K562 (cell line): ENCODE results near the gene CAMP. TPM values are rescaled to one million over a fixed set of nuclear protein-coding genes. Genes with fewer than 3 reads are reported as not detected.

Experiments used
- ATAC-seq: fragments of 200-7000 bp; cut with Tn5 transposase; 3 replicates; pipeline ENCODE4 v1.9.1; 2020; ENCODE audit warnings: moderate library complexity
- BruUV-seq: library from RNA; stranded (reverse); fragments of 400-500 nt; replicated peaks from 2 replicates; lab custom pipeline; 2021; lab: Mats Ljungman, UMichigan
- CTCF ChIA-PET: fragments of 300-600 bp; formaldehyde crosslinking; extraction: SDS; loops from one replicate; lab custom pipeline; 2021; ENCODE audit warnings: low intra/inter-chr PET ratio; lab: Yijun Ruan, JAX
- POLR2A ChIA-PET: fragments of 300-600, 350-650 bp; sonication (Branson Sonifier 250); formaldehyde crosslinking; extraction: SDS; loops from one replicate; lab custom pipeline; 2021; ENCODE audit warnings: antibody characterized with exemption, inconsistent platforms; lab: Yijun Ruan, JAX
- DNase-seq, 4 experiments: peaks; one replicate each; pipeline versions ENCODE4 v3.0.0 to v3.0.0-alpha.2; 2011 to 2018; ENCODE audit warnings: low spot score in 3 of 4, mixed read lengths in 3 of 4; ENCODE audit errors: extremely low read depth in 1 of 4
- FAIRE-seq: peaks from 2 replicates; lab custom pipeline; 2011; peaks lifted over from hg19 to GRCh38; lab: Jason Lieb, UNC
- H2AFZ ChIP-seq: 2 replicates; pipeline ENCODE4 v1.6.0; 2011; ENCODE audit warnings: low read depth, low read length, control low read depth, inconsistent platforms
- H3K27ac ChIP-seq: fragments of 200-600 bp; 3 replicates; pipeline ENCODE4 v1.8.0; 2011; ENCODE audit warnings: low read depth, mild to moderate bottlenecking, control low read depth, inconsistent platforms, low read length, moderate library complexity, mixed read lengths; ENCODE audit errors: extremely low read depth
- H3K27me3 ChIP-seq, 2 experiments: fragments of 300-600 bp in 1 of 2; 2 replicates in 1 of 2; 3 replicates in 1 of 2; pipeline versions ENCODE4 v1.6.0 to v1.8.0; 2011; ENCODE audit warnings: inconsistent platforms in 2 of 2, low read length in 2 of 2, mild to moderate bottlenecking in 1 of 2, mixed read lengths in 1 of 2, moderate library complexity in 1 of 2; ENCODE audit not compliant: control insufficient read depth in 2 of 2, insufficient read depth in 2 of 2
- H3K36me3 ChIP-seq: fragments of 300-600 bp; 3 replicates; pipeline ENCODE4 v1.8.0; 2011; ENCODE audit warnings: mild to moderate bottlenecking, low read length, inconsistent platforms; ENCODE audit not compliant: control insufficient read depth, insufficient read depth
- H3K4me1 ChIP-seq, 2 experiments: fragments of 200-600 bp in 1 of 2; replicated peaks in 1 of 2; 2 replicates in 1 of 2; 3 replicates in 1 of 2; pipeline versions ENCODE4 v1.5.1 to v1.8.0; 2011; ENCODE audit warnings: inconsistent platforms in 2 of 2, low read length in 2 of 2, mild to moderate bottlenecking in 1 of 2, mixed read lengths in 1 of 2, moderate library complexity in 1 of 2; ENCODE audit not compliant: control insufficient read depth in 2 of 2, insufficient read depth in 2 of 2
- H3K4me2 ChIP-seq: 2 replicates; pipeline ENCODE4 v1.6.1; 2011; ENCODE audit warnings: low read length, control low read depth, inconsistent platforms, mixed read lengths; ENCODE audit not compliant: insufficient read depth
- H3K4me3 ChIP-seq: fragments of 200-600 bp; sonication (generic), shearing (Covaris generic); 2 replicates; pipeline ENCODE4 v1.5.1; 2016; ENCODE audit warnings: control low read depth, inconsistent platforms
- H3K79me2 ChIP-seq: fragments of 200-600 bp; 3 replicates; pipeline ENCODE4 v1.8.0; 2011; ENCODE audit warnings: low read length, inconsistent platforms; ENCODE audit not compliant: control insufficient read depth, insufficient read depth
- H3K9ac ChIP-seq, 2 experiments: 2 replicates each; pipeline versions ENCODE4 v1.6.0 to v1.6.1; 2011; ENCODE audit warnings: low read depth in 2 of 2, low read length in 2 of 2, control low read depth in 1 of 2, inconsistent platforms in 1 of 2, mild to moderate bottlenecking in 1 of 2, mixed read lengths in 1 of 2; ENCODE audit not compliant: insufficient read depth in 1 of 2
- H3K9me1 ChIP-seq: one replicate; pipeline ENCODE4 v1.6.0; 2011; ENCODE audit warnings: inconsistent platforms, mild to moderate bottlenecking, low read length, moderate library complexity; ENCODE audit not compliant: control insufficient read depth, insufficient read depth
- H3K9me3 ChIP-seq: replicated peaks from 2 replicates; pipeline ENCODE4 v1.5.1; 2011; ENCODE audit warnings: low read depth, low read length, inconsistent platforms; ENCODE audit not compliant: control insufficient read depth, insufficient read depth
- H4K20me1 ChIP-seq: replicated peaks from 2 replicates; pipeline ENCODE4 v1.6.1; 2011; ENCODE audit warnings: low read length, inconsistent platforms, mixed read lengths; ENCODE audit not compliant: control insufficient read depth, insufficient read depth
- DDX20 ChIP-seq: fragments of 450-650 bp; IDR thresholded peaks from 2 replicates; pipeline ENCODE4 v1.6.1; 2016; ENCODE audit warnings: missing genetic modification characterization, low read depth, mild to moderate bottlenecking, missing compliant biosample characterization, moderate library complexity
- ETS2 ChIP-seq: IDR thresholded peaks from 2 replicates; pipeline ENCODE4 v1.6.1; 2016; ENCODE audit warnings: borderline replicate concordance, missing genetic modification characterization, mild to moderate bottlenecking, moderate library complexity, missing compliant biosample characterization; ENCODE audit not compliant: poor library complexity, severe bottlenecking
- HNRNPLL ChIP-seq: fragments of 200-400 bp; formaldehyde crosslinking; IDR thresholded peaks from 2 replicates; pipeline ENCODE4 v1.6.1; 2017; ENCODE audit warnings: low read length, low read depth, mild to moderate bottlenecking; ENCODE audit not compliant: poor library complexity, severe bottlenecking
- HSF4 ChIP-seq: fragments of 250-450 bp; sonication (Bioruptor Pico); IDR thresholded peaks from 2 replicates; pipeline ENCODE4 v2.1.2; 2022; ENCODE audit warnings: mild to moderate bottlenecking, moderate library complexity, borderline replicate concordance
- IFI16 ChIP-seq: fragments of 250-450 bp; sonication (Bioruptor Pico); IDR thresholded peaks from 2 replicates; pipeline ENCODE4 v2.1.2; 2022; ENCODE audit warnings: mild to moderate bottlenecking, inconsistent platforms
- KHSRP ChIP-seq: fragments of 450-650 bp; IDR thresholded peaks from 2 replicates; pipeline ENCODE4 v1.6.1; 2017
- MCM7 ChIP-seq, 2 experiments: fragments of 450-650 bp; IDR thresholded peaks; 2 replicates each; pipeline ENCODE4 v1.6.1; 2016 to 2018
- NFATC3 ChIP-seq: fragments of 450-650 bp; IDR thresholded peaks from 2 replicates; pipeline ENCODE4 v1.6.1; 2017; ENCODE audit warnings: mild to moderate bottlenecking
- NR2F6 ChIP-seq: fragments of 450-650 bp; formaldehyde crosslinking; IDR thresholded peaks from 2 replicates; pipeline ENCODE4 v1.4.0; 2020; ENCODE audit warnings: mild to moderate bottlenecking
- RAD21 ChIP-seq, 2 experiments: fragments of 250-450 bp in 1 of 2; fragments of 450-650 bp in 1 of 2; sonication (Bioruptor Pico) in 1 of 2; formaldehyde crosslinking in 1 of 2; IDR thresholded peaks in 1 of 2; conservative IDR thresholded peaks in 1 of 2; 2 replicates each; pipeline versions ENCODE4 v1.4.0 to v1.8.0; 2020 to 2022; ENCODE audit warnings: mild to moderate bottlenecking in 2 of 2, moderate library complexity in 1 of 2
- RCOR1 ChIP-seq, 2 experiments: IDR thresholded peaks; 2 replicates each; pipeline ENCODE4 v1.6.1; 2012; ENCODE audit warnings: low read depth in 2 of 2, low read length in 2 of 2, borderline replicate concordance in 1 of 2, improper control_type of control experiment in 1 of 2
- SRF ChIP-seq, 2 experiments: fragments of 250-450, 450-650 bp in 1 of 2; sonication (Bioruptor Pico) in 1 of 2; sonication (generic) in 1 of 2; formaldehyde crosslinking; IDR thresholded peaks; 2 replicates each; pipeline versions ENCODE4 v1.5.0 to v1.5.1; 2020 to 2022; ENCODE audit warnings: mild to moderate bottlenecking in 1 of 2, missing genetic modification reagents in 1 of 2
- TCF3 ChIP-seq: sonication (generic); formaldehyde crosslinking; IDR thresholded peaks from 2 replicates; pipeline ENCODE4 v1.4.0; 2020; ENCODE audit warnings: mild to moderate bottlenecking, missing genetic modification reagents
- TCF7 ChIP-seq: sonication (generic); IDR thresholded peaks from 2 replicates; pipeline ENCODE4 v1.6.1; 2016; ENCODE audit warnings: antibody characterized with exemption, borderline replicate concordance
- WGBS: fragments of 100-300 bp; shearing (Covaris generic); methylation state at CpG from one replicate; pipeline ENCODE4 v1.1.6; 2016; ENCODE audit warnings: low coverage, mixed read lengths; ENCODE audit not compliant: insufficient coverage; ENCODE audit errors: missing lambda C conversion rate; 5-methylcytosine and 5-hydroxymethylcytosine counted together
- in situ Hi-C: fragments of 300-500 bp; cut with MboI; formaldehyde crosslinking; loops from 4 replicates; pipeline ENCODE4 v1.15.0; 2018; ENCODE audit warnings: inconsistent platforms, mixed read lengths
- intact Hi-C: fragments of 100-400 bp; cut with micrococcal nuclease; formaldehyde crosslinking; loops from 2 replicates; pipeline ENCODE4 v1.14.2; 2022
- polyA plus RNA-seq, 8 experiments: library from polyadenylated mRNA; depleted of rRNA in 4 of 8; stranded (reverse) in 5 of 8; unstranded in 3 of 8; fragments of >200 nt; fragmentation: Nextera tagmentation in 2 of 8; fragmentation: Illumina TruSeq in 1 of 8; extraction: Ambion mirVana in 2 of 8; extraction: Trizol in 1 of 8; gene quantifications; 2 replicates each; pipeline versions ENCODE4 v1.2.1 to v1.2.3, GENCODE V29; 2011 to 2014; ENCODE audit warnings: inconsistent platforms in 1 of 8, missing spikeins in 1 of 8
- total RNA-seq, 7 experiments: library from RNA; depleted of rRNA in 6 of 7; stranded (reverse); fragments of >200 nt in 6 of 7; fragmentation: Illumina TruSeq in 2 of 7; extraction: Trizol in 2 of 7; gene quantifications; 2 replicates each; pipeline versions ENCODE4 v1.2.1 to v1.2.3, GENCODE V29; 2011 to 2021; ENCODE audit warnings: low replicate concordance in 1 of 7
- TF ChIP-seq, protein P1 (sequence below): sonication (generic); formaldehyde crosslinking; IDR thresholded peaks from 2 replicates; pipeline ENCODE4 v1.8.0; 2023; ENCODE audit warnings: mild to moderate bottlenecking, missing genetic modification reagents

CAMP gene
- total and polyA plus RNA-seq, 9 of the 15 experiments (the other 6 are each of a cell fraction or from before 2014, with no cell fraction given), result 0.22 TPM; not detected in 8

DNA sequence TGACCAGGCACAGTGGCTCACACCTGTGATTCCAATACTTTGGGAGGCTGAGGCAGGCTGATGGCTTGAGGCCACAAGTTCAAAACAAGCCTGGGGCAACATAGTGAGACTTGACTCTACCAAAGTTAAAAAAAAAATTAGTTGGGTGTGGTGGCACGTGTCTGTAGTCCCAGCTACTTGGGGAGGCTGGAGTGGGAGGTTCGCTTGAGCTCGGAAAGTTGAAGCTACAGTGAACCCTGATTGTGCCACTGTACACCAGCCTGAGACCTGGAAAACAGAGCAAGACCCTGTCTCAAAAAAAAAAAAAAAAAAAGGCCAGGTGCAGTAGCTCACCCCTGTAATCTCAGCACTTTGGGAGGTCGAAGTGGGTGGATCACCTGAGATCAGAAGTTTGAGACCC lies 38.2 kb upstream of the CAMP start:
- Histone ChIP-seq H3K27me3 (no peaks in the 10 kb centered on the region), H2AFZ (no peak overlapping the region), H3K4me2 (no peak overlapping the region), H3K9me3 (no peaks in the 10 kb centered on the region), H3K79me2 (peaks cover 71% of the 10 kb centered on the region), H3K4me1 (peaks cover 0 to 15% of the 10 kb centered on the region in 2 experiments; a peak in 3 of 5 replicates), H3K27ac (no peak overlapping the region), H3K9ac (peak overlapping the region in 1 of 2 experiments; percentile 19; a peak in 1 of 4 replicates), H3K9me1 (no peaks in the 10 kb centered on the region), H3K4me3 (no peak overlapping the region), H4K20me1 (0 out of 2 replicates have a peak, but pooled peaks cover 5% of the 10 kb centered on the region), H3K36me3 (peaks cover 69% of the 10 kb centered on the region)
- FAIRE-seq (no peak), DNase-seq (no peak), ATAC-seq (no peak)
- in situ Hi-C loops, result no loop called here
- 39% methylated on average over 4 of the region's 4 CpGs for WGBS
- POLR2A ChIA-PET, result interaction anchor here (0.8 kb wide), 1 partner anchor 342 kb away, joined by 3 read pairs; no protein-coding TSS in a partner anchor
- intact Hi-C loops, result no loop called here
- TF ChIP-seq NFATC3 (peak; percentile 72; the same call in 1 of the 2 replicates), DDX20 (tag) (no peak), SRF (CRISPR knock-in tag; IDR thresholded peaks at IDR 0.05) (no peak)
- BruUV-seq, result no TSS peak
- CTCF ChIA-PET, result no interaction called here

DNA sequence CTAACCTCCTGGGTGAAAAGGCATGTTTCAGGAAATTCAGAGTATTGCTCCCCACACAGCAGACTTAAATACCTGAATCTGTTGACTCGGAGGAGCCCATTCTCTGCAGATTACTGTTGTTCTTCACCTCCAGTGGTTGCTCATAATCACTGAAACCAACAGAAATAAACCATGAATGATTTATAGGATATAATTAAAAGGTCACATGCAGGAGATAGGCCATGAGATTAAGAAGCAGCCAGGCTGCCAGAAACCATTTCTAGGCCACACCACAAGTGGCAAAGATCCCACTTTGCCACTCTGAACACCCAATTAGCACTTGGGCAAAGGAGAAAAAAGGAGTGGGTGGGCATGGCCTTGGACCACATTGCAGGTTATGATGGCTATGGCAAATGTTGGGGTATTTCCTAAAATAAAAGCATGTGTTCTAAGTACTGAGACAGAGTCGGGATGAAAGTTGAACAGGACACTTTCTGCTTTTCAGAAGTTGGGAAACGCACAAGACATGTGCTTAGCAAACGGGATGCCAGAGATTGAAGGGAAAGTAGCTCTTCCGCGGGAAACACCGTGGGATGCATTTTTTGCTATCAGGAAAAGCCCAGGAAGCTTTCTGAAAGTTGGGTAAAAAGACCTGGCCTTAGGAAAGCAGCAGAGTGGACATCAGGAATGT lies 36.5 kb upstream of the CAMP start:
- Histone ChIP-seq H3K27me3 (no peaks in the 10 kb centered on the region), H3K79me2 (peaks cover 64% of the 10 kb centered on the region), H3K27ac (peak overlapping the region; percentile 89), H4K20me1 (0 out of 2 replicates have a peak, but pooled peaks cover 5% of the 10 kb centered on the region), H3K4me3 (peak overlapping the region; percentile 83), H3K36me3 (peaks cover 54% of the 10 kb centered on the region), H2AFZ (peak overlapping the region; percentile 75), H3K4me1 (peaks cover 0 to 15% of the 10 kb centered on the region in 2 experiments; a peak in 3 of 5 replicates), H3K9me3 (no peaks in the 10 kb centered on the region), H3K9me1 (no peaks in the 10 kb centered on the region), H3K9ac (peak overlapping the region; percentile 93 to 97), H3K4me2 (peak overlapping the region; percentile 90)
- FAIRE-seq (no peak), DNase-seq (no peak), ATAC-seq (no peak)
- ChIA-PET POLR2A (no interaction called here), CTCF (no interaction called here)
- intact Hi-C loops (no loop called here), in situ Hi-C loops (no loop called here)
- TSS peak; percentile 39 for BruUV-seq
- 4% methylated on average over 7 of the region's 7 CpGs for WGBS
- TF ChIP-seq NR2F6 (no peak), TCF3 (CRISPR knock-in tag) (no peak), IFI16 (no peak), RCOR1 (IDR thresholded peaks at IDR 0.05; ENCODE audit: borderline replicate concordance in 1 of 2, low read depth in 2 of 2, low read length in 2 of 2) (no peak), HNRNPLL (no peak), ETS2 (tag) (no peak), TCF7 (no peak), HSF4 (CRISPR knock-in tag) (no peak), MCM7 (IDR thresholded peaks at IDR 0.05) (no peak), RAD21 (CRISPR knock-in tag; conservative IDR thresholded peaks at IDR 0.05 in 1 of 2, IDR thresholded peaks at IDR 0.05 in 1 of 2) (no peak), KHSRP (no peak)
- TF ChIP-seq, protein P1, sequence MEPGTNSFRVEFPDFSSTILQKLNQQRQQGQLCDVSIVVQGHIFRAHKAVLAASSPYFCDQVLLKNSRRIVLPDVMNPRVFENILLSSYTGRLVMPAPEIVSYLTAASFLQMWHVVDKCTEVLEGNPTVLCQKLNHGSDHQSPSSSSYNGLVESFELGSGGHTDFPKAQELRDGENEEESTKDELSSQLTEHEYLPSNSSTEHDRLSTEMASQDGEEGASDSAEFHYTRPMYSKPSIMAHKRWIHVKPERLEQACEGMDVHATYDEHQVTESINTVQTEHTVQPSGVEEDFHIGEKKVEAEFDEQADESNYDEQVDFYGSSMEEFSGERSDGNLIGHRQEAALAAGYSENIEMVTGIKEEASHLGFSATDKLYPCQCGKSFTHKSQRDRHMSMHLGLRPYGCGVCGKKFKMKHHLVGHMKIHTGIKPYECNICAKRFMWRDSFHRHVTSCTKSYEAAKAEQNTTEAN (CRISPR knock-in tag), result no peak
